PC-3 (cell line): ENCODE results near the gene EHMT1. TPM values are rescaled to one million over a fixed set of nuclear protein-coding genes. Genes with fewer than 3 reads are reported as not detected.

Source experiments
- ATAC-seq: fragments of 200-7000 bp; cut with Tn5 transposase; 2 replicates; pipeline ENCODE4 v1.9.1; 2020; ENCODE audit warnings: mild to moderate bottlenecking, moderate library complexity
- BruUV-seq: library from RNA; stranded (reverse); fragments of 400-500 nt; replicated peaks from 2 replicates; lab custom pipeline; 2021; lab: Mats Ljungman, UMichigan
- CTCF ChIA-PET: fragments of 300-600 bp; sonication (Branson Sonifier 250); formaldehyde crosslinking; loops from one replicate; lab custom pipeline; 2022; ENCODE audit warnings: antibody characterized with exemption; lab: Charles Lee
- POLR2A ChIA-PET: fragments of 300-600 bp; sonication (Branson Sonifier 250); formaldehyde crosslinking; loops from one replicate; lab custom pipeline; 2022; ENCODE audit warnings: antibody characterized with exemption; ENCODE audit not compliant: unreplicated experiment; lab: Charles Lee
- DNase-seq: peaks from one replicate; pipeline ENCODE4 v3.0.0-alpha.2; 2015
- H2AFZ ChIP-seq: fragments of 300-600 bp; sonication (generic); 2 replicates; pipeline ENCODE4 v1.6.0; 2016; ENCODE audit warnings: antibody characterized with exemption, low read length
- H3F3A ChIP-seq: fragments of 300-600 bp; sonication (generic); one replicate; pipeline ENCODE4 v1.6.0; 2017; ENCODE audit warnings: antibody characterized with exemption, low read length, control low read depth, mild to moderate bottlenecking; ENCODE audit not compliant: unreplicated experiment
- H3K27ac ChIP-seq: fragments of 300-600 bp; sonication (generic); 2 replicates; pipeline ENCODE4 v1.5.1; 2016; ENCODE audit warnings: mild to moderate bottlenecking, low read length
- H3K27me3 ChIP-seq: fragments of 300-600 bp; sonication (generic); 2 replicates; pipeline ENCODE4 v1.6.1; 2016; ENCODE audit warnings: low read length, mixed read lengths
- H3K36me3 ChIP-seq: fragments of 300-600 bp; sonication (generic); 2 replicates; pipeline ENCODE4 v1.6.1; 2016; ENCODE audit warnings: low read depth, mixed run types, low read length, mixed read lengths
- H3K4me1 ChIP-seq: fragments of 300-600 bp; sonication (generic); 2 replicates; pipeline ENCODE4 v1.5.1; 2016; ENCODE audit warnings: low read length; ENCODE audit not compliant: insufficient read depth
- H3K4me2 ChIP-seq: fragments of 300-600 bp; sonication (generic); 2 replicates; pipeline ENCODE4 v1.6.0; 2016; ENCODE audit warnings: low read length
- H3K4me3 ChIP-seq: fragments of 300-600 bp; sonication (generic); 2 replicates; pipeline ENCODE4 v1.5.1; 2016; ENCODE audit warnings: mild to moderate bottlenecking, low read length, mixed read lengths
- H3K79me2 ChIP-seq: fragments of 300-600 bp; sonication (generic); 2 replicates; pipeline ENCODE4 v1.6.1; 2017; ENCODE audit warnings: low read length, mixed read lengths
- H3K9ac ChIP-seq: fragments of 300-600 bp; sonication (generic); 2 replicates; pipeline ENCODE4 v1.6.0; 2016; ENCODE audit warnings: mild to moderate bottlenecking, low read length
- H3K9me2 ChIP-seq: fragments of 300-600 bp; sonication (generic); replicated peaks from 2 replicates; pipeline ENCODE4 v1.6.1; 2016; ENCODE audit warnings: mixed run types, low read length, mixed read lengths
- H3K9me3 ChIP-seq: fragments of 300-600 bp; sonication (generic); 2 replicates; pipeline ENCODE4 v1.6.1; 2016; ENCODE audit warnings: low read length, mixed read lengths
- H4K20me1 ChIP-seq: fragments of 300-600 bp; sonication (generic); 2 replicates; pipeline ENCODE4 v1.6.1; 2016; ENCODE audit warnings: low read length, mixed read lengths
- EZH2 ChIP-seq: fragments of 300-600 bp; sonication (generic); IDR thresholded peaks from one replicate; pipeline ENCODE4 v1.6.1; 2017; ENCODE audit warnings: antibody characterized with exemption, mild to moderate bottlenecking, low read length; ENCODE audit not compliant: unreplicated experiment
- EZH2phosphoT487 ChIP-seq: fragments of 300-600 bp; sonication (generic); IDR thresholded peaks from 2 replicates; pipeline ENCODE4 v1.6.1; 2018; ENCODE audit warnings: mild to moderate bottlenecking, antibody characterized with exemption, low read length, borderline replicate concordance
- intact Hi-C: fragments of 100-400 bp; cut with micrococcal nuclease; formaldehyde crosslinking; loops from 2 replicates; pipeline ENCODE4 v1.9.0; 2023
- total RNA-seq: library from RNA; depleted of rRNA; stranded (reverse); fragments of >200 nt; gene quantifications from 2 replicates; pipeline ENCODE4 v1.2.3, GENCODE V29; 2014
- TF ChIP-seq, protein P1 (sequence below): fragments of 300-600 bp; sonication (generic); conservative IDR thresholded peaks from 2 replicates; pipeline ENCODE4 v1.5.1; 2017; ENCODE audit warnings: antibody characterized with exemption, low read depth, mild to moderate bottlenecking, low read length

The EHMT1 gene
- total RNA-seq, 1 experiment from 2014 or later: 42.8 TPM

DNA sequence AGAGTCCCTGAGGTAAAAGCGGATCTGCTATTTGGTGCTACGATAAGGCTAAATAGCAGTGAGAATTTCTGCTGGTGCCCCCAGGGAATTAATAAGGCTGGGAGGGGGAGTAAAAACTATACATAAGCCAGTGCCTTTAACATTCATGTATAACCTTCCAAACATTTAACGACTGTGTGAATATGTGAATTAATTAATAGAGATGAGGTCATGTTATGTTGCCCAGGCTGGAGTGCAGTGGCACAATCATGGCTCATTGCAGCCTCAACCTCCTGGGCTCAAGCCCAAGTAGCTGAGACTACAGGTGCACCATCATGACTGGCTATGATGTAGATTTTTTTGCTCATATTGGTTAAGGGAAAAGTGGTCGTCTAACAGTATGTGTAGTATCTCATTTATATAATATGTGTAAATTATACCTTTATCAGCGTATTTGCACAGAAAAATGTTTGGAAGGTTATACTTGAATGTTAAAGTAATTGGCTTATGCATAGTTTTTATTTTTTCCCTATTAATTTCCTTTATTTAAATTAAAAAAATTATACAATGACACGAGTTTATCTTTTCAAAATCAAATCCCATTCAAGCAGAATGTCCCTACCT, 64.6 kb downstream of the EHMT1 start:
- no peak overlapping the region for H3K9ac ChIP-seq
- intact Hi-C loops: no loop called here
- no peak for TF ChIP-seq EZH2
- TF ChIP-seq, protein P1, sequence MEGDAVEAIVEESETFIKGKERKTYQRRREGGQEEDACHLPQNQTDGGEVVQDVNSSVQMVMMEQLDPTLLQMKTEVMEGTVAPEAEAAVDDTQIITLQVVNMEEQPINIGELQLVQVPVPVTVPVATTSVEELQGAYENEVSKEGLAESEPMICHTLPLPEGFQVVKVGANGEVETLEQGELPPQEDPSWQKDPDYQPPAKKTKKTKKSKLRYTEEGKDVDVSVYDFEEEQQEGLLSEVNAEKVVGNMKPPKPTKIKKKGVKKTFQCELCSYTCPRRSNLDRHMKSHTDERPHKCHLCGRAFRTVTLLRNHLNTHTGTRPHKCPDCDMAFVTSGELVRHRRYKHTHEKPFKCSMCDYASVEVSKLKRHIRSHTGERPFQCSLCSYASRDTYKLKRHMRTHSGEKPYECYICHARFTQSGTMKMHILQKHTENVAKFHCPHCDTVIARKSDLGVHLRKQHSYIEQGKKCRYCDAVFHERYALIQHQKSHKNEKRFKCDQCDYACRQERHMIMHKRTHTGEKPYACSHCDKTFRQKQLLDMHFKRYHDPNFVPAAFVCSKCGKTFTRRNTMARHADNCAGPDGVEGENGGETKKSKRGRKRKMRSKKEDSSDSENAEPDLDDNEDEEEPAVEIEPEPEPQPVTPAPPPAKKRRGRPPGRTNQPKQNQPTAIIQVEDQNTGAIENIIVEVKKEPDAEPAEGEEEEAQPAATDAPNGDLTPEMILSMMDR: no peak
- TF ChIP-seq EZH2phosphoT487: no peak
- H3K27ac ChIP-seq: no peak overlapping the region
- no peaks in the 10 kb centered on the region for H3K9me3 ChIP-seq
- DNase-seq: no peak
- H3K4me2 ChIP-seq: no peak overlapping the region
- no peak for ATAC-seq
- H4K20me1 ChIP-seq: no peaks in the 10 kb centered on the region; the same call in 1 of the 2 replicates
- H3K4me3 ChIP-seq: no peak overlapping the region
- peaks cover 96% of the 10 kb centered on the region for H3K79me2 ChIP-seq
- H3K27me3 ChIP-seq: no peaks in the 10 kb centered on the region
- BruUV-seq: no TSS peak
- ChIA-PET CTCF (no interaction called here), POLR2A (no interaction called here)
- no peaks in the 10 kb centered on the region for H3K36me3 ChIP-seq
- no peak overlapping the region for H2AFZ ChIP-seq
- H3K9me2 ChIP-seq: no peaks in the 10 kb centered on the region
- no peaks in the 10 kb centered on the region for H3F3A ChIP-seq
- no peaks in the 10 kb centered on the region for H3K4me1 ChIP-seq

DNA sequence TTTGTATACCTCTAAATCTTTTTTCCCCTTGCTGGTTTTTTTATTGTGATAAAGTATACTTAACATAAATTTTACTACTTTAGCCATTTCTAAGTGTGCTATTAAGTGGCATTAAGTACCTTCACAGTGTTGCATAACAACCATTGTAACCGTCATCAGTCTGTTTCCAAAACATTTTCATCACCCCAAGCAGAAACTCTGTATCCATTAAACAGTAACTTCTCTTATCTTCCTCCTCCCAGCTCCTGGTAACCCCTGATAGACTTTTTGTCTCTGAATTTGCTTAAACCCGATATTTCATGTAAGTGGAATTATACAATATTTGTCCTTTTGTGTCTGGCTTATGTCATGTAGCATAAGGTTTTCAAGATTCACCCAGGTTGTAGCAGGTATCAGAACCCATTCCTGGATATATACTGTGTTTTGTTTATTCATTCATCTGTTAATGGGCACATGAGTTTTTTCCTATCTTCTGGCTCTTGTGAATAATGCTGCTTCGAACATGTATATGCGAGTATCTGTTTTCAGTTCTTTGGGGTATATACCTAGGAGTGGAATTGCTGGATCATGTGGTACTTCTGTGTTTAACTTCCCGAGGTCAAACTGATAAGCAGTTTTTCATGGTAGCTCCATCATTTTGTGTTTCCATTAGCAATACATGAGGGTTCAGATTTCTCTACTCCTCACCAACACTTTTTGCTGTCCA, 66.4 kb downstream of the EHMT1 start:
- POLR2A ChIA-PET: no interaction called here
- BruUV-seq: no TSS peak
- Histone ChIP-seq H3K79me2 (peaks cover 99% of the 10 kb centered on the region), H3K4me1 (no peaks in the 10 kb centered on the region), H2AFZ (no peak overlapping the region), H3K27ac (no peak overlapping the region), H3K9me2 (no peaks in the 10 kb centered on the region), H3K9me3 (no peaks in the 10 kb centered on the region), H3K9ac (no peak overlapping the region), H3K4me2 (no peak overlapping the region), H3K36me3 (no peaks in the 10 kb centered on the region), H3K27me3 (no peaks in the 10 kb centered on the region), H4K20me1 (0 out of 2 replicates have a peak, but pooled peaks cover 6% of the 10 kb centered on the region), H3K4me3 (no peak overlapping the region), H3F3A (no peaks in the 10 kb centered on the region)
- DNase-seq (no peak), ATAC-seq (no peak)
- intact Hi-C loops: no loop called here
- CTCF ChIA-PET: interaction anchor here (0.7 kb wide), 1 partner anchor 12 kb away, joined by 3 read pairs; no protein-coding TSS in a partner anchor
- TF ChIP-seq, protein P1: no peak
- TF ChIP-seq EZH2phosphoT487 (no peak), EZH2 (no peak)
